ENCODE data around the gene CMIP. TPM values are rescaled to one million over a fixed set of nuclear protein-coding genes. Genes with fewer than 3 reads are reported as not detected.
A peak's percentile ranks its signal among the peaks of the same experiment; 100 is the strongest.

The CMIP gene
- total RNA-seq, 4 donors from 2014 or later: 14.5 to 24.6 (median 21.0) TPM

DNA sequence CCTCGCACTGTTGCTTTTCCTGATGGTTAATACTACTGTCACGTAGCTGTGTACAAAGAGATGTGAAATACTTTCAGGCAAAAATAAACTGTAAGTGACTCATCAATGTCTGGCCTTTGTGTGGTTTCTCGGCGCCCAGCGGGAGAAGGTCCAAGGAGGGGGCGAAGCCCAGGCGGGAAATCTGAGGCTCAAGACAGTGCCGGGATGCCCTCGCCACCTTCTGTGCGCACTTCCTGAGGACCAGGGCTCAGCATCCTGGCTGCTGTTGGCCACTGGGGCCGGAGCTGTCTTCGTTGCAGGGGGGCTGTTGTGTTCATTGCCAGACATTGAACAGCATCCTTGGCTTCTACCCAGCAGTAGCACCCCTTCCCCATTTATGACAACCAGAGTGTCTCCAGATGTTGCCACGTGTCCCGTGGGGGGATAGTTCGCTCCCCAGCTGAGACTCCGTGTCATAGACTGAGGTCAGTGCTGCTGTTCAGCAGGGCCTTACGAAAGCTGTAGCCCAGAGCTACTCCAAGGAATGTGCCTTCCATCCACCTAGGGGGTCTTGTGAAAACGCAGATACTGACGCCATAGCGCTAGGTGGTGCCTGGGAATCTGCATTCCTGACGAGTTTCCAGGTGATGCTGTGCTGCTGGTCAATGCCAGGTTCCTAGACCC lies 267.2 kb downstream of the CMIP start:
- no peak for TF ChIP-seq POLR2A (IDR thresholded peaks at IDR 0.05; ENCODE audit: low read depth)
- TF ChIP-seq POLR2AphosphoS5 (IDR thresholded peaks at IDR 0.05): peak; percentile 14 to 47
- peak; percentile 64 for TF ChIP-seq EP300 (IDR thresholded peaks at IDR 0.05)
- TF ChIP-seq, protein P1, sequence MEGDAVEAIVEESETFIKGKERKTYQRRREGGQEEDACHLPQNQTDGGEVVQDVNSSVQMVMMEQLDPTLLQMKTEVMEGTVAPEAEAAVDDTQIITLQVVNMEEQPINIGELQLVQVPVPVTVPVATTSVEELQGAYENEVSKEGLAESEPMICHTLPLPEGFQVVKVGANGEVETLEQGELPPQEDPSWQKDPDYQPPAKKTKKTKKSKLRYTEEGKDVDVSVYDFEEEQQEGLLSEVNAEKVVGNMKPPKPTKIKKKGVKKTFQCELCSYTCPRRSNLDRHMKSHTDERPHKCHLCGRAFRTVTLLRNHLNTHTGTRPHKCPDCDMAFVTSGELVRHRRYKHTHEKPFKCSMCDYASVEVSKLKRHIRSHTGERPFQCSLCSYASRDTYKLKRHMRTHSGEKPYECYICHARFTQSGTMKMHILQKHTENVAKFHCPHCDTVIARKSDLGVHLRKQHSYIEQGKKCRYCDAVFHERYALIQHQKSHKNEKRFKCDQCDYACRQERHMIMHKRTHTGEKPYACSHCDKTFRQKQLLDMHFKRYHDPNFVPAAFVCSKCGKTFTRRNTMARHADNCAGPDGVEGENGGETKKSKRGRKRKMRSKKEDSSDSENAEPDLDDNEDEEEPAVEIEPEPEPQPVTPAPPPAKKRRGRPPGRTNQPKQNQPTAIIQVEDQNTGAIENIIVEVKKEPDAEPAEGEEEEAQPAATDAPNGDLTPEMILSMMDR (IDR thresholded peaks at IDR 0.05): no peak
- 26% methylated on average over 14 of the region's 21 CpGs for WGBS
- peaks cover 7 to 37% (median 27%) of the 10 kb centered on the region in 4 donors for H3K36me3 ChIP-seq
- peaks cover 0 to 47% (median 42%) of the 10 kb centered on the region in 4 donors for H3K4me1 ChIP-seq
- H3K4me3 ChIP-seq: no peak overlapping the region
- H3K27ac ChIP-seq (replicated peaks in 1 of 4): peak overlapping the region in 1 of 4 donors; percentile 44
- no peaks in the 10 kb centered on the region for H3K9me3 ChIP-seq
- intact Hi-C loops (cut with DNase I): no loop called here
- H3K27me3 ChIP-seq: no peaks in the 10 kb centered on the region
- DNase-seq (ENCODE audit: extremely low spot score): no peak

DNA sequence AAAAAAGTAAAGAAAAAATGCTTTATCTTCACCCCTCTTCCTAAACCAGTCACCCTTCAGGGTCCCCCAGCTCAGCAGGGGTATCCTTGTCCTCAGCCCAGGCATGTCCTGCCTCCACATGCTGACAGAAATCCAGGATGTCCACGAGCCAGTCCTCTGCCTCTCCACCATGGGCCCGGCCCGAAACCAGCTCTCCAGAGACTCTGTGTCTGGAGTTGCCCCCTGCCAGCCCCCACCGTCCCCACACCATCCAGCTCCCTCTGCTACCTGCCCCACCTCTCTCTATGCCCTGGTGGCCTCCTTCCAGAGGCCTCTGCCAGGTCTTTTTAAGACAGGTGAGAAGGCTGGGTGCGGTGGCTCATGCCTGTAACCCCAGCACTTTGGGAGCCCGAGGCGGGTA lies 268.1 kb downstream of the CMIP start:
- peaks cover 7 to 28% (median 18%) of the 10 kb centered on the region in 4 donors for H3K36me3 ChIP-seq
- no peak for DNase-seq (ENCODE audit: extremely low spot score)
- 83% methylated on average over 7 of the region's 7 CpGs for WGBS
- peaks cover 0 to 38% (median 33%) of the 10 kb centered on the region in 4 donors for H3K4me1 ChIP-seq
- H3K27ac ChIP-seq (replicated peaks in 1 of 4): no peak overlapping the region
- no peaks in the 10 kb centered on the region for H3K27me3 ChIP-seq
- TF ChIP-seq EP300 (IDR thresholded peaks at IDR 0.05) (no peak), POLR2A (IDR thresholded peaks at IDR 0.05; ENCODE audit: low read depth) (no peak), POLR2AphosphoS5 (IDR thresholded peaks at IDR 0.05) (no peak)
- TF ChIP-seq, protein P1 (IDR thresholded peaks at IDR 0.05): no peak
- H3K9me3 ChIP-seq: no peaks in the 10 kb centered on the region
- no peak overlapping the region for H3K4me3 ChIP-seq
- intact Hi-C loops (cut with DNase I): no loop called here

DNA sequence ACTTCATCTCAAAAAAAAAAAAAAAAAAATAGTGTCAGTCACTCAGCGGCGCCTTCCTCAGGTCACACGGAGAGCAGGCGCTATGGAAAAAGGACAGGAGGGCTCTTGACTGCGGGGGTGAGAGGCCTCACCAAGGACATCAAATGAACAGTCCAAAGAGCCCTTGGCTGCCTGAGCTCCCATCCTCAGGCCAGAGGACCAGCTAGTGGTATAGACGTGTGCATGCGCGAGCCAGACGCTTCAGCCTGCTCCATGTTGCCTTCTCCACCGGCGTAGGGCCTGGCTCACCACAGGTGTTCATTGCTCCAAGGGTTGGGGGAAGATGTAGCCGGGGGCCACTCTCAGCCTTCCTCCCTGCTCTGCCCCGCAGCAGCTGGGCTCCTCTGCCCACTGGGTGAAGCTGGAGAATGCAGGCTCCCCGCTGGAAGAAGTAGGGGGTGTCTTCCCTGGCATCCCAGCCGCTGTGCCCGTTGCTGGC lies 268.7 kb downstream of the CMIP start:
- no peak overlapping the region for H3K27ac ChIP-seq (replicated peaks in 1 of 4)
- no peak overlapping the region for H3K4me3 ChIP-seq
- H3K9me3 ChIP-seq: no peaks in the 10 kb centered on the region
- DNase-seq (ENCODE audit: extremely low spot score): no peak
- intact Hi-C loops (cut with DNase I): no loop called here
- H3K27me3 ChIP-seq: no peaks in the 10 kb centered on the region
- TF ChIP-seq POLR2A (IDR thresholded peaks at IDR 0.05; ENCODE audit: low read depth) (no peak), EP300 (IDR thresholded peaks at IDR 0.05) (no peak)
- TF ChIP-seq, protein P1 (IDR thresholded peaks at IDR 0.05): no peak
- 92% methylated on average over 7 of the region's 16 CpGs for WGBS
- H3K4me1 ChIP-seq: peaks cover 0 to 32% (median 27%) of the 10 kb centered on the region in 4 donors
- H3K36me3 ChIP-seq: peaks cover 7 to 22% (median 12%) of the 10 kb centered on the region in 4 donors

DNA sequence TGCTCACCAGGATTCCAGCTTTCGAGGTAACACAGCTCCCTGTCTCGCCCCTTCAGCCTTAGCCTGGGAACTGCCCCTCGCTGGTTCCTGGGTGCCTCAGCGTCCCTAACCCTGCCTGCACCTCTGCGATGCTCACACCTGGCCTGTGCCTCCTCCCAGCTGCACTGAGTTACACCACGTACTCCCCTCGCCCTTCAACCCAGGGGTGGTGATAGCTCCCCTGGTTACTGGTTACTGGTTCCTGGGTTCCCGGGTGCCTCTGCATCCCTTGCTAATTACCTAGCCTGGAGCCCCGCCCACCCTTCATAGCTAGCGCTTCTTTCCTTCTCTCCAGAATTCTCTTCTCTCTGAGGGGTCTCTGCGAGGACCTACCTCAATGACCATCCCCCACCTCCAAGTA lies 269.2 kb downstream of the CMIP start:
- Histone ChIP-seq H3K36me3 (peaks cover 7 to 17% (median 10%) of the 10 kb centered on the region in 4 donors), H3K4me3 (no peak overlapping the region), H3K27ac (replicated peaks in 1 of 4) (no peak overlapping the region), H3K27me3 (no peaks in the 10 kb centered on the region), H3K4me1 (peaks cover 0 to 27% (median 23%) of the 10 kb centered on the region in 4 donors), H3K9me3 (no peaks in the 10 kb centered on the region)
- DNase-seq (ENCODE audit: extremely low spot score): no peak
- TF ChIP-seq POLR2A (IDR thresholded peaks at IDR 0.05; ENCODE audit: low read depth) (no peak), EP300 (IDR thresholded peaks at IDR 0.05) (no peak), POLR2AphosphoS5 (IDR thresholded peaks at IDR 0.05) (no peak)
- TF ChIP-seq, protein P1 (IDR thresholded peaks at IDR 0.05): no peak
- intact Hi-C loops (cut with DNase I): no loop called here
- WGBS: 95% methylated on average over 11 of the region's 11 CpGs

Measured in esophagus muscularis mucosa (tissue), 4 donors.